ENCODE measurements around the gene CCDC27. TPM values are rescaled to one million over a fixed set of nuclear protein-coding genes. Genes with fewer than 3 reads are reported as not detected.
A peak's percentile ranks its signal among the peaks of the same experiment; 100 is the strongest.

CCDC27 gene
- total RNA-seq, 1 experiment from 2014 or later = 0.13 TPM

- Mint-ChIP-seq H3K4me3 (no peak overlapping the region), H3K4me1 (peaks cover 52% of the 10 kb centered on the region), H3K9me3 (no peaks in the 10 kb centered on the region), H3K36me3 (peaks cover 24% of the 10 kb centered on the region), H3K27me3 (ENCODE audit: low read depth) (no peaks in the 10 kb centered on the region), H3K27ac (peak overlapping the region; percentile 100)
- DNase-seq (ENCODE audit: low spot score) (no peak), ATAC-seq (no peak)
- TF ChIP-seq JUN (CRISPR knock-in tag; IDR thresholded peaks at IDR 0.05) (no peak), ZMAT4 (CRISPR knock-in tag; IDR thresholded peaks at IDR 0.05) (no peak), E2F5 (CRISPR knock-in tag; IDR thresholded peaks at IDR 0.05) (no peak), RELA (CRISPR knock-in tag; IDR thresholded peaks at IDR 0.05; ENCODE audit: borderline replicate concordance) (no peak), ZNF317 (CRISPR knock-in tag; IDR thresholded peaks at IDR 0.05; ENCODE audit: borderline replicate concordance, low read depth) (no peak)
- ChIA-PET CTCF (interaction anchor here (0.9 to 6.9 kb wide), 3 partner anchors 11 to 95 kb away, joined by 3 to 39 read pairs (median 6); no protein-coding TSS in a partner anchor), POLR2A (interaction anchor here (1.0 kb wide), 1 partner anchor 12 kb away, joined by 5 read pairs; no protein-coding TSS in a partner anchor)
Observed at GRCh38 chr1:3790952-3791351, 38.7 kb downstream of the CCDC27 start.

- ChIA-PET POLR2A (interaction anchor here (0.5 to 1.4 kb wide), 2 partner anchors 11 to 20 kb away, joined by 3 to 5 read pairs; no protein-coding TSS in a partner anchor), CTCF (interaction anchor here (0.9 to 4.0 kb wide), 9 partner anchors 8 to 305 kb away, joined by 3 to 25 read pairs (median 7); partner anchors contain the start of genes C1orf174, CEP104 and DFFB)
- ATAC-seq = no peak
- Mint-ChIP-seq H3K27ac (peak overlapping the region; percentile 100; the same call in 1 of the 2 replicates), H3K36me3 (peaks cover 7% of the 10 kb centered on the region), H3K27me3 (ENCODE audit: low read depth) (peaks cover 2% of the 10 kb centered on the region), H3K4me1 (peaks cover 46% of the 10 kb centered on the region), H3K9me3 (peaks cover 2% of the 10 kb centered on the region), H3K4me3 (peak overlapping the region; percentile 83)
- TF ChIP-seq RELA (CRISPR knock-in tag; IDR thresholded peaks at IDR 0.05; ENCODE audit: borderline replicate concordance) (no peak), ATF6 (CRISPR knock-in tag; IDR thresholded peaks at IDR 0.05) (no peak), ZNF425 (CRISPR knock-in tag; conservative IDR thresholded peaks at IDR 0.05) (no peak), ZNF423 (CRISPR knock-in tag; IDR thresholded peaks at IDR 0.05) (peak; percentile 38; the same call in 1 of the 2 replicates), CREM (CRISPR knock-in tag; IDR thresholded peaks at IDR 0.05) (no peak), ZNF532 (CRISPR knock-in tag; IDR thresholded peaks at IDR 0.05; ENCODE audit: borderline replicate concordance) (no peak), FOXP4 (CRISPR knock-in tag; IDR thresholded peaks at IDR 0.05) (peak; percentile 57; the same call in 1 of the 2 replicates), HMGA2 (CRISPR knock-in tag; IDR thresholded peaks at IDR 0.05) (no peak), ZNF263 (CRISPR knock-in tag; IDR thresholded peaks at IDR 0.05; ENCODE audit: low read depth) (0 out of 2 replicates have a peak, but pooled peaks have one; percentile 30), NFYB (CRISPR knock-in tag; conservative IDR thresholded peaks at IDR 0.05; ENCODE audit: low read depth) (0 out of 2 replicates have a peak, but pooled peaks have one; percentile 18)
- no peak for DNase-seq (ENCODE audit: low spot score)
Observed at GRCh38 chr1:3795453-3796214, 43.4 kb downstream of the CCDC27 start.
